WI38 (cell line): Measurements from ENCODE around the gene MDM2.

Experiments used
- H3K4me3 ChIP-seq: 2 replicates; pipeline ENCODE4 v1.5.1; 2011; ENCODE audit warnings: low read depth, mild to moderate bottlenecking, control low read depth, low read length
- TF ChIP-seq, protein P1 (sequence below): IDR thresholded peaks from 2 replicates; pipeline ENCODE4 v1.5.1; 2012; ENCODE audit warnings: low read depth, mild to moderate bottlenecking, control low read depth, low read length

Gene MDM2

DNA sequence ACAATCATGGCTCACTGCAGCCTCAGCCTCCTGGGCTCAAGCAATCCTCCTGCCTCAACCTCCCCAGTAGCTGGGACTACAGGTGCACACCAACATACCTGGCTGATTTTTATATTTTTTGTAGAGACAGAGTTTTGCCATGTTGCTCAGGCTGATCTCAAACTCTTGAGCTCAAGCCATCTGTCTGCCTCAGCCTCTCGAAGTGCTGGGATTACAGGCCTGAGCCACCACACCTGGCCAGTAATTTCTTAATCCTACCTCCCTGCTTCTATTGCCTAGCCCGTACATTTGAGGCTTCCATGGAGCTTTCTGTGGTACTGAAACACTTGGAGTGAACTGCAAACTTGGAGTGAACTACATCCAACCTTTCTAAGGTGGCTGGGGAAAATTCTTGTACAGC is 41.3 kb upstream of the MDM2 start:
- TF ChIP-seq, protein P1, sequence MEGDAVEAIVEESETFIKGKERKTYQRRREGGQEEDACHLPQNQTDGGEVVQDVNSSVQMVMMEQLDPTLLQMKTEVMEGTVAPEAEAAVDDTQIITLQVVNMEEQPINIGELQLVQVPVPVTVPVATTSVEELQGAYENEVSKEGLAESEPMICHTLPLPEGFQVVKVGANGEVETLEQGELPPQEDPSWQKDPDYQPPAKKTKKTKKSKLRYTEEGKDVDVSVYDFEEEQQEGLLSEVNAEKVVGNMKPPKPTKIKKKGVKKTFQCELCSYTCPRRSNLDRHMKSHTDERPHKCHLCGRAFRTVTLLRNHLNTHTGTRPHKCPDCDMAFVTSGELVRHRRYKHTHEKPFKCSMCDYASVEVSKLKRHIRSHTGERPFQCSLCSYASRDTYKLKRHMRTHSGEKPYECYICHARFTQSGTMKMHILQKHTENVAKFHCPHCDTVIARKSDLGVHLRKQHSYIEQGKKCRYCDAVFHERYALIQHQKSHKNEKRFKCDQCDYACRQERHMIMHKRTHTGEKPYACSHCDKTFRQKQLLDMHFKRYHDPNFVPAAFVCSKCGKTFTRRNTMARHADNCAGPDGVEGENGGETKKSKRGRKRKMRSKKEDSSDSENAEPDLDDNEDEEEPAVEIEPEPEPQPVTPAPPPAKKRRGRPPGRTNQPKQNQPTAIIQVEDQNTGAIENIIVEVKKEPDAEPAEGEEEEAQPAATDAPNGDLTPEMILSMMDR = no peak
- no peak overlapping the region for H3K4me3 ChIP-seq

DNA sequence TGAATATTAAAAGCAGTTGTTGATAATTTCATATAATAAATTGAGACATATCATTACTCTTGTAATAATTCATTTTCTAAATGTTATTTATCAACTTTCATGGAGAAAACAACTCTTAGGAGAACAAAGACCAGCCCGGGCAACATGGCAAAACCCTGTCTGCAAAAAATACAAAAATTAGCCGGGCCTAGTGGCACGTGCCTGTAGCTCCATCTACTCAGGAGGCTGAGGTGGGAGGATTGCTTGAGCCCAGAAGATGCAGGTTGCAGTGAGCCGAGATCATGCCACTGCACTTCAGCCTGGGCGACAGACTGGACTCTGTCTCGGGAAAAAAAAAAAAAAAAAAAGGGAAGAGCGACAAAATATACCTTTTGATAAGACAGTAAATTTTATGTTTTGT is 40.8 kb upstream of the MDM2 start:
- TF ChIP-seq, protein P1 = no peak
- H3K4me3 ChIP-seq = no peak overlapping the region

DNA sequence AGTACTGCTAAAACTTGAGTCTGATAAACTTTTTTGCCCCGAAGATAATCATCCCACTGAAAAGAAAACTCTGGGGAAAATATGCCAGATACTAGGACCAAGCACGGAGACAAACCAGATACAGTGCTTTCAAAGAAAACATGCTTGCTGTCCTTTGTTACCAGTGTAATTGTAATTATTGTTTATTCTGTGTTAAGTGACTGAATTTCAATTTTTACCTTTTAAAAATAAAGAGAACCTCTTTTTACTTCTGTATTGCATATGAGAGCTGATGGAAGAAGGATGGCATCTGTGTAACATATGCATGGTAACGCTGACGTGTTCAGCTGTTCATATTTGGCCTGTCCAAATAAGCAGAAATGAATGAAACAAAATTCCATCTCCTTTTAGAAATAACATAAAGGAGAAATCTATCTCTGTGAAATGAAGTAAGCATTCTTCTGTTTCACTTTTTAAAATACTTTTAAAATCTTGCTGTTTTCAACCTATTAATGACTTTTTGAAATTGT is 39.5 kb upstream of the MDM2 start:
- TF ChIP-seq, protein P1 = no peak
- H3K4me3 ChIP-seq = no peak overlapping the region

DNA sequence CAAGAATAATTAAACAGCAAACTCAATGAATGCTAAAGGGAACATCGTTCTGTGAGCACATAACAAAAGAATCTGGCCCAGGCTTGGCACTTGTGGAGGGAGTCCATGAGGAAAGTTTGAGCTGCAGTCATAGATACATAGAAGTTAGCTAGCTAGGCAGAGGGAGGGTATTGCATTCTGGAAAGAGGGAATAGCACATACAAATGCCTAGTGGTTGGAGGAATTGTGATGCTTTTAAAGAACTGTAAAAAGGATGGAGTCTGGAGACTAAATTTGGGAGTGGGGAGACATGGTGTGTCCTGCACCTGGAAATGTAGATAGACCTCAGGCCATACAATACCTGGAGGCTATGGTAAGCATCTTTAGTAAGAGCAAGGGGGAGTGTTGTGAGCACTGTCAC is 38.0 kb upstream of the MDM2 start:
- TF ChIP-seq, protein P1 = no peak
- H3K4me3 ChIP-seq = no peak overlapping the region

DNA sequence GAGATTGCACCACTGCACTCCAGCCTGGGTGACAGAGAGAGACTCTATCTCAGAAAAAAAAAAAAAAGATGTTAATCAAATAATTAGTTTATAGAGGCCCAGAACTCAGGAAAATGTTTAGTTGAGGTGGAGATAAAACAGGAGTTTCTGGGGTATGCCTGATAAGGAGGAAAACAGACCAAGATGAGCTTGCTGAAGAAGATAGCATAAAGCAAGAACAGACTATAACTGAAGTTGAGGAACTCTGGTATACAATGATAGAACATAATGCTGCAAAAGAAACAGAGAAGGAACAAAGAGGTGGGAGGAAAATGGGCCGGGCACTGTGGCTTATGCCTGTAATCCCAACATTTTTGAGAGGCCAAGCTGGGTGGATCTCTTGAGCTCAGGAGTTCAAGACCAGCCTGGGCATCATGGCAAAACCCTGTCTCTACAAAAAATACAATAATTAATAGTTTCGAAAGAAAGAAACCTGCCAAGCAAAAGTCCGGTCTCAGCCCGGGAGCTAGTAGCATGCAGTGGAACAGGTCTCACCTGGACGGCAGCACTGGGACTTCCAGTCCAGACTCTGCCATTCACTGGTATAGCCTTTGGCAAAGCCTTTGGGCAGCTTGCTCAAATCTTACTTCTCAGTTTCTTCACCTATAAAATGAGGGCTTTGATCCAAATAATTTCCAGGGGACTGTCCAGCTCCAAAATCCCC is 36.6 kb upstream of the MDM2 start:
- H3K4me3 ChIP-seq = no peak overlapping the region
- TF ChIP-seq, protein P1 = no peak

DNA sequence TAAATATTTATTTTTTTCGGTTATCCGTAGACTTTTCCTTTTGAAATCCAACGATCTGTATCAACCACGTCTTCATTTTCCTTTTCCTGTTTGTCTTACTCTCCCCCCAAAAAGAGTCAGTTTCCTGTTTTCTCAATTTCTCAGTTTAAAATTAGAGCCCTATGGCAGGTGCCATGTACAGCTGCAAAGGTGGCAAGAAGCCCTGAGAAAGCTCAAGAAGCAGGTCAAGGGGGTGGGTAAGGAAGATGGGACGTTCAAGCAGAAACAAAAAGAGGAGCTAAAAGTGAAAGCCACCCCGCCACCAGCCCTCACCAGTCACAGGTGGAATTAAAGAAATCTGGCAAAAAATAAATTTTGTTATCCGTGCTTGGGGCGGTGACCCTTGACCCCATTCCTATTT is 35.3 kb upstream of the MDM2 start:
- TF ChIP-seq, protein P1 = no peak
- no peak overlapping the region for H3K4me3 ChIP-seq

DNA sequence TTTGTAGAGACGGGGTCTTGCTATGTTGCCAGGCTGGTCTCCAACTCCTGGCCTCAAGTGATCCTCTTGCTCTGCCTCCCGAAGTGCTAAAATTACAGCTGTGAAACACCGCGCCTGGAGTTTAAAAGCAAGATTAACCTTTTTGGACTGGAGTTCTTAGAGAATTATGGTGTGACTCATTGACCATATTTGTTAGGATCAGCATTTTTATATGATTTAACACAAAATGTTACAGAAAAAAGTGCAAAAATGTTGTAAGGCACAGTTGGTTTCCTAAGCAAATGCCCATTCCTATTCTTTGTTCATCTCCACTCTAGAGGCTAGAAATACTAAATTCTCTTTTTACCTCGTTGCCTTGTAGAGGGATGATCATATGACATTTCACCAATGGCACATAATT is 34.4 kb upstream of the MDM2 start:
- H3K4me3 ChIP-seq = no peak overlapping the region
- TF ChIP-seq, protein P1 = no peak
